ENCODE data around the gene LAMA4.

GRCh38 chr6:112139052-112139451 is 115.3 kb downstream of the LAMA4 start:
- TF ChIP-seq POLR2A (IDR thresholded peaks at IDR 0.05), result no peak
- no peak for TF ChIP-seq EP300 (IDR thresholded peaks at IDR 0.05)
- no peak for TF ChIP-seq CTCF (IDR thresholded peaks at IDR 0.05)
